Epithelial cell of prostate (primary cell): Measurements from ENCODE around the gene EFHC1.
"Not testable (repeated sequence)": the region's sequence is repeated elsewhere in the genome, so short reads cannot be mapped to it uniquely, and the experiment has no call there.

Experiments
- DNase-seq: peaks from one replicate; pipeline ENCODE4 v3.0.0-alpha.2; 2011; ENCODE audit warnings: low read depth, low spot score
- H3K27ac ChIP-seq: fragments of 450-650 bp; 2 replicates; pipeline ENCODE4 v1.5.1; 2017; ENCODE audit warnings: mild to moderate bottlenecking

Gene EFHC1

DNA sequence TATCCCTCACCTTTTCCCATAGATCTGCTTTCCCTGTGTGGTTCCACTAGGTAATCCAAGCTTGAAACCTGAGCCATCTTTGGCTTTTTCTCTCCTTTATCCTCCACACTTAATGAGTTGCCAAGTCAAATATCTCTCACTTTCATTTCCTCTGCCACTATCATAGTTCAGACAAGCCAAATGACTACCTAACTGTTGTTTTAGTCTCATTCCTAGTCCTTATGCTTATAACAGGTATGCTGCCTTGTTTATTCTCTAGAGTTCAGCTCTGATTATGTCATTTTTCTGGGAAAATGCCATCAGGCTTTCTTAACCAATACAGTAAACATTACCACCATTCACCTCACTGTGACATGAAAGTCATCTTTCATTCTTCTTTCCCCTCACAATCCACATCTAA, 6.5 kb downstream of the EFHC1 start:
- no peak overlapping the region for H3K27ac ChIP-seq
- DNase-seq = no peak

DNA sequence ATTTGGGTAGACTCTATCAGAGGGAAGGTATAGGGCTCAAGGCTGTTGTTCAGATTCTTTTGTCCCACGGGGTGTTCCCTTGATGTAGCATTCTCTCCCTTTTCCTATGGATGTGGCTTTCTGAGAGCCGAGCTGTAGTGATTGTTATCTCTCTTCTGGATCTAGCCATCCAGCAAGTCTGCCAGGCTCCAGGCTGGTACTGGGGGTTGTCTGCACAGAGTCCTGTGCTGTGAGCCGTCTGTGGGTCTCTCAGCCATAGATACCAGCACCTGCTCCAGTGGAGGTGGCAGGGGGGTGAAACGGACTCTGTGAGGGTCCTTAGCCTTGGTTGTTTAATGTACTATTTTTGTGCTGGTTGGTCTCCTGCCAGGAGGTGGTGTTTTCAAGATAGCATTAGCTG, 13.2 kb downstream of the EFHC1 start:
- not testable (repeated sequence) for H3K27ac ChIP-seq, DNase-seq

DNA sequence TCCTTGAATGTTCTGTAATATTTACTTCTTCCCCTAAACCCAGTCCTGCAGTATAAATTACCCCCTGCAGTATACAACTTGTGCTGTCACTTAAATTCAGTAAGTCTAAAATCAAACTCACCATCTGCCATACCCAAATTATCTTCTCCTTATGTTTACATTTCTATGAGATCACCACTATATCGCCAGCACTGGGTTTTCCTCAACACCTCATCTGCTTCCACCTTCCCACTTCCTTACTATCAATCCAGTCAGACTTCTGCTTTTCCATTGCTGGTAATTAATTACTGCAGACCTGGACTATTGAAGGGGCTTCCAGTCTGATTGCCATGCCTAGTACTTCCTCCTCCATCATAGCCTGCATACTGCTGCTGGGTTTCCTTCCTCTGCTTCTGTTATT, 15.2 kb downstream of the EFHC1 start:
- no peak for DNase-seq
- no peak overlapping the region for H3K27ac ChIP-seq

DNA sequence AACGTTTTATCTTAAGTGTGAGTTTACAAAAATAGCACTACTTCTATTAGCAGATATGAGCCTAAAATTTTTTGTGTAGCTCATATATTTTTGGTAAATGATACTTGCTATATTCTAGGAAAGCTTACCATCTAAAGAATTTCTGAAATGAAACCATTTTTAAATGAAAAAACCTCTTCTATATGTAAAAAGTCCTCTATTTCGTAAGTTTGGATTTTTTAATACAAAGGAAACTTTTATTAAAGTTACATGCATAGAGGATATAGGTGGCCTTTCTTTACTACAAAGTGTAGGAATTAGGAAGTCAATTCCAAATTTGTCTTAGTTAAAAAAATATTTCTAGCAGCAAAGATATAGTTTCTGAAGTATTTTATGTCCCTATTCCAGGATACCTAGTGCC, 18.8 kb downstream of the EFHC1 start:
- no peak overlapping the region for H3K27ac ChIP-seq
- DNase-seq = no peak

DNA sequence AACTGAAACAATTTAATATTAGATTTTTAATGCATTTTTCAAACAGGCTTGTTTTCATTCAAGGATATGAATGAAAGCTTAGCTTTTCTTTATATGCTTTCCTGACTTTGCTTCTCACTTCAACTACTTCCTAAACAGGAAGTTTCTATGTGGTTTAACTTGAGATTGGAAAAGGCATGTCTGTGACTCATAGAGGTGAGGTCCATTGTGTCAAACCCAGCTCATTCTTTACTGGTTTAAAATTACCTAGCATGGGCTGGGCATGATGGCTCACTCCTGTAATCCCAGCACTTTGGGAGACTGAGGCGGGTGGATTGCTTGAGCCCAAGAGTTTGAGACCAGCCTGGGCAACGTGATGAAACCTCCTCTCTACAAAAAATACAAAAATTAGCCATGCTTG, 34.4 kb downstream of the EFHC1 start:
- DNase-seq = peak; percentile 80
- peak overlapping the region; percentile 82 for H3K27ac ChIP-seq

DNA sequence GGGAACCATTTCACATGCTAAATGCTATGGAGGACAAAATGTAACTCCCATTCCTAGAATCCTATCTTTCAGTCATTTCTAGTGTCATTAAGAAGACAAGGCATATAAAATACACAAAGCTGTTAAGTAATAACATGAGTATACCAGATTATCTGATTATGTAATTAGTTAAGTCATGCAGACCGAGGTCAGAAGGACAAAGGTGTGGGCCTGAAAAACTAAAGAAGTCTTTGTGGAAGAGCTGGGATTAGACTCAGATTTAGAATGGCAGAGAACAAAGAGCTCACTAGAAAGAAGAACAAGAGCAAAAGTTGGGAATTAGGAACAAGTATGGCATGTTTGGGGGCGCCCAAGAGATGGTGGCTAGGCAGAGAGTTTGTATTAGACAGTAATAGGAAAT, 37.0 kb downstream of the EFHC1 start:
- no peak for DNase-seq
- no peak overlapping the region for H3K27ac ChIP-seq

DNA sequence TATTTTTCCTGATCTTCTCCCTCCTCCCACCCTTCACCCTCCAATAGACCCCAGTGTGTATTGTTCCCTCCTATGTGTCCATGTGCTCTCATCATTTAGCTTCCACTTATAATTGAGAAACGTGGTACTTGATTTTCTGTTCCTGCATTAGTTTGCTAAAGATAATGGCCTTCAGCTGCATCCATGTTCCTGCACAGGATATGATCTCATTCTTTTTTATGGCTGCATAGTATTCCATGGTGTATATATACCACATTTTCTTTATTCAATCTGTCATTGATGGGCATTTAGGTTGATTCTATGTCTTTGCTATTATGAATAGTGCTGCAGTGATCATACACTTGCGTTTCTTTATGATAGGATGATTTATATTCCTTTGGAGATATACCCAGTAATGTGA, 41.1 kb downstream of the EFHC1 start:
- H3K27ac ChIP-seq, DNase-seq: not testable (repeated sequence)

DNA sequence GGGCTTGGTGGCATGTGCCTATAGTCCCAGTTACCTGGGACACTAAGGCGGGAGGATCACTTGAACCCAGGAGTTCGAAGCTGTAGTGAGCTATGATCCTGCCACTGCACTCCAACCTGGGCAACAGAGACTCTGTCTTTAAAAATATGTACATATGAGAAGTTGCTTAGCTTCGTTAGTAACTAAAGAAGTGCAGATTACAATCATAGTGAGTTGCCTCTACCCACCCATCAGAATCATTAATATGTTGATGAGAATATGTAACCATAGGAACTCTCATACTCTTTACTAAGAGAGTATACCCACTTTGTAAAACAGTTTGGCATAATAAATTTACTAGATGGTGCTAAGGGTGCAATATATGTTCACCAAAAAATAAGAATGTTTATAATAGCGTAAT, 54.0 kb downstream of the EFHC1 start:
- H3K27ac ChIP-seq = no peak overlapping the region
- no peak for DNase-seq

DNA sequence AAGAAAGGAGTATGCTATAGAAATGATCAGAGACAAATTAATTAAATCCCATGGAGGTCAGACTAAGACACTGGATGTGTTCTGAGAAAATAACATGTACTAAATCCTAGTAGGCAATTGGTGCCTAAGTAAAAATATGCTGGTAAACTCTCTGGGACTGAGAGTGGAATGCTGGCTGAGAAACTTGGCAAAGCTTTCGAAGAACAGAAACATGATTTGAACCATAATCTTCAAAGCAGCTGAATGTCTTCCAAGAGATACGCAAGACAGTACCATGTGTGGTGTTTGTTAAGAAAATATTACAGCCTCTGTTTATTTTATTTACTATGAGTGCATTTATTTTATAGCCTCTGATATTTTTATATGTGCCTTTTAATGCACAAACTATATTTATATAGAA, 55.2 kb downstream of the EFHC1 start:
- DNase-seq = no peak

DNA sequence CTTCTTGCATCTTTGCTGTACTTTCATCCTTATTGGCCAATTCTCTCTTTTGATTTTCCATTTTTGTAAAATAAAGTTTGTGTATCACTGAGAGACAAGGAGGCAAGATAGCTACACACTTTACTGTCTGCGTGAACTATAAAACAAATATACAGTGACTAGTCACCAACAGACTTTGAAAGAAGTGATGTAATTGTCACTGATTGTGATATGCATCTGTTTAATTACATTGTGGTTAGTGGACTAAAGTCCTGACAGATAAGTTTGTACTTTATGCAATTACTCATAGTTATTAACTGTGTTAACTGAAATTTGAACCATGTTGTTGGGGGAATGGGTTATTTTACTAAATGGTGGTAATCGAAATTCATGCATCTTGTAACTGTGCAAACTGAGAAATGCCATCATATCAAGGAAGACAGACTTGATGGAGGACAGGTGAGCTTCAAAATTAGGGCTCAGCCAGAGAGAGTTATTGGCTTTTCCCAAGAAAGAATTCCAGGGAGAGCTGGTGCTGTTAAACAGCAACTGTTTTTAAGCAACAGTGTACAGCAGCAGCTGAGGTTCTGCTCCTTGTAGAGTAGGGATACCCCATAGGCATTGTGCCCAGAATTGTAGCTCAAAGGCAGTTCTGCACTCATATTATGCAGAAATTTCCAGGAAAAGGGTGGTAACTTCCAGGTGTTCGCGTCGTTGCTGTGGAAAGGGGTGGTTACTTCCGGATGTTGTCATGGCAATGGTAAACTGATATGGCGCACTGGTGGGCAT, 62.9 kb downstream of the EFHC1 start:
- peak; percentile 8 for DNase-seq
- no peak overlapping the region for H3K27ac ChIP-seq

More for the DNA sequence above, 55.2 kb downstream of the EFHC1 start:
- no peak overlapping the region for H3K27ac ChIP-seq

DNA sequence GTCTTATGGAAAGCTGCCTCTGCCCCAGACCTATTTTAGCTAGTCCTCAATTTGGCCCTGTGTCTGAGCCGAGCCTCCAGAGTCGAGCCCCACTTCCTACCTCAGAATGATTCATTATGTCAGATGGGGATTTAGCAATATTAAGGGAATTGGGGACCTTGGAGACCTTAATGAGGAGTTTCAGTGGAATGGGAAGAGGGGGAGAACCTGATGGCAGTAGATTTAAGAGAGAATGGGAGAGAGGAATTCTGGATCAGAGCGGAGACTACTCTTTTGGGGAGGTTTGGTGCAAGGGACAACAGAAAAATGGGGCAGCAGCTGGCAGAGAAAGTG, 63.5 kb downstream of the EFHC1 start:
- no peak for DNase-seq
- H3K27ac ChIP-seq = no peak overlapping the region

DNA sequence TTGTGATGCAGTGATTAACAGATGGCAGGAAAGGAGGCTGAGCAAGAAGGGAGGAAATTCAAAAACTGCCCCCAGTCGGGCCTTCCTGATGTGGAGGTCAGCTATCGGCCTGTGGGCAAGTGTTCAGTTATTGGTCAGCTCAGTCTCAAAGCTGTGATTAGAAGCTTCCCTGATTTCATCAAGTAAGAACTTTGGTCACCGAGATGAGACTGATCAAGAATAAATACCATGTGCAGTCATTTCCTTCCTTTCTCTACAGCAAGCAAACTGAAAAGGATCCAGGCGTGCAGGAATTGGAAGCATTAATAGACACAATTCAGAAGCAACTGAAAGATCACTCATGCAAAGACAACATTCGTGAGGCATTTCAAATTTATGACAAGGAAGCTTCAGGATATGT, 69.7 kb downstream of the EFHC1 start:
- no peak for DNase-seq
- no peak overlapping the region for H3K27ac ChIP-seq

DNA sequence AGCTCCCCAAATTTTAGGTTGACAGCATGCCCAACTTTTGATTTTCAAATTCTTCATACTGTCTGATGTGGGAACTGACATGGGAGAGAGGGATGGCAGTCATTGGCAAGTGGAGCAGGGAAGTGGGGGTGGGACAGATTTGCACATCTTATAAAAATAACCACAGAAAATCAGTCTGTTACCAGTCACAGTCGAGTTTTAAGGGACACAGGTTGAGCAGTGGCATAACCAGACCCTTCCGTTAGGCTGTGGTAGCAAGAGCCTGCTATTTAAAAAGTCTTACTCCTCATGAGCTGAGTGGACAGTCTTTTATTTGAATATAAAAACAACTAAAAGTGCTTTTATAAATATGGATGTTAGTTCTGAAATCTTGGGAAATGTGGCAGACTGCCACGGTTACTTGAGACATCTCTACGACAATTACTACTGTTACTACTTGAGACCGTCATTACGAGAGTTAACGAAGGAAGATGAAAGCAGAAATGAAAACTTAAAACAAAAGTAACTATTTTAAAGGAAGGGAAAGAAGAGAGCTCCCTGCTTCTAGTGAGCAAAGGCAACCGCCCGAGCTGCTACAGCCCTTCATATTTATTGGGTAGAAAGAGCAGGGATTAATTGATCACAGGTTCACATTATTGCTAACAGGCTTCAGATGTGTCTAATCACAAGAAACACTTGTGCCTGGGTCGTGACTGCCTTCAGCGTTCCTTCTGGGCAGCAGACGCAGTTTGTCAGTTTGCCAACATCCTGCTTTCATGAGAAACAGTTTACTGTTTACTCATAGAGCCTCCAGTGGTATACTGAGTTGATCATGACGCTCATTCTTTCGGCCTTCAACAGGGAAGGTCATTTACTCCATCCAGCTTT, 71.3 kb downstream of the EFHC1 start:
- H3K27ac ChIP-seq = no peak overlapping the region

DNA sequence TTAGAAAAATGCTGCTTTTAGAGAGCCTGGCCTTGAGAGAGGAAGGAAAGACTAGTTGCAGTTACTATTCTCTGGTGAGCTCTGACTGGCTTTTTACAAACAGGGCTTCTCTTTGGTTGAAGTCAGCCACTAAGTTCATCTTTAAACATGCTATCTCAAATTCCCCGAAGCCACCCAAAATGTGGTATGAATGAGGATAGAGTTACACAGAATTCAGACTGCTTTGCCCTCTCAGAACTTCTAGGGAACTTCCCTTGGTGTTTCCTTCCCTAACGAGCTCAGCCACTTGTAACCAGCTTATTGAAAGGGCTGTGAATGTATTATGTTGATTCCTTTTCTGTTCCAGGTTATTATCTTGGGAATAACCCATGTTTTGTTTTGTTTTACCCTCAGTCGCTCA, 73.5 kb downstream of the EFHC1 start:
- H3K27ac ChIP-seq = no peak overlapping the region

More for the DNA sequence above, 71.3 kb downstream of the EFHC1 start:
- no peak for DNase-seq

DNA sequence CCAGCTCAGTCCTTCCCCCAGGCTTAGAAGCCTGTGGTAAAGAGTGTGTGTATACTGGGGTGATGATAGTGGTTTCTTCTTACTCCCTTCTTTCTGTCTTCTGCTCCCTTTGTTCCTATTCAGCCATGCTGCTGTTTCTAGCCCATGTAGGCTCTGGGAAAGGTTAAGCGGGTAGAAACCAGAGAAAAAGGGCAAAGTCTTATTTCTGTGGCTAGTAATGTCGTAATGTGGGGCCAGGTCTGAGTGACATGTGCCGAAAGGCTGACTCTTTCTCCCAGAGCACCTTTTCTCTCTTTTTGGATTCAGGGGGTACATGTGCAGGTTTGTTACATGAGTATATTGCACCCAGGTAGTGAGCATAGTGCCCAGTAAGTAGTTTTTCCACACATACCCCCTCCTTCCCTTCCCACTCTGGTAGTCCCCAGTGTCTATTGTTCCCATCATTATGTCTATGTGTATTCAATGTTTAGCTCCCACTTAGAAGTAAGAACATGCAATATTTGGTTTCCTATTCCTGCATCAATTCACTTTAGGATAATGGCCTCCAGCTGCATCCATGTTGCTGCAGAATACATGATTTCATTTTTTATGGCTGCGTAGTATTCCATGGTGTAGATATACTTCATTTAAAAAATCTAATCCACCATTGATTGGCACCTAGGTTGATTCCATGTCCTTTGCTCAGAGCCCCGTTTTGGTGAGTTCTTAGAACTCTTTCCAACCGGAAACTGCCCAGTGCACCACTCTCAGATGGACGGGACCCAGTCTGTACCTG, 74.3 kb downstream of the EFHC1 start:
- H3K27ac ChIP-seq = no peak overlapping the region

More for the DNA sequence above, 73.5 kb downstream of the EFHC1 start:
- DNase-seq = no peak

DNA sequence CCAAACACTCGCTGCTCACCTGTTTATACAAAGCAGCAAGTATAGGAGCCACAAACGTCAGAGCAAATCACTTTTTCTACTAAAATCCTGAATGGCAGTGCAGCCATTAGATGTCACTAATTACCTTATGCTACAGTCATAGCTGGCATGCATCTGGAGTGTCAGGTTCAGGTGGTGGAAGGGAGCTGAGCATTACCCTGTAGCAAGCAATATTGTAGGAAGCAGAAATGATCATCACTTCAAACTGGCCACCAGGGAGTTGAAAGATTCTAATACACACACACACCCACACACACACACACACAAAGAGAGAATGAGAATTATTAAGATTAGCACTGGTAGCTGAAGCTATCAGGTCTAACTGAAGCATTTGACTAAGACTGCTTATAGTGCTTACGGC, 75.8 kb downstream of the EFHC1 start:
- H3K27ac ChIP-seq = no peak overlapping the region
- no peak for DNase-seq

More for the DNA sequence above, 74.3 kb downstream of the EFHC1 start:
- DNase-seq = no peak

DNA sequence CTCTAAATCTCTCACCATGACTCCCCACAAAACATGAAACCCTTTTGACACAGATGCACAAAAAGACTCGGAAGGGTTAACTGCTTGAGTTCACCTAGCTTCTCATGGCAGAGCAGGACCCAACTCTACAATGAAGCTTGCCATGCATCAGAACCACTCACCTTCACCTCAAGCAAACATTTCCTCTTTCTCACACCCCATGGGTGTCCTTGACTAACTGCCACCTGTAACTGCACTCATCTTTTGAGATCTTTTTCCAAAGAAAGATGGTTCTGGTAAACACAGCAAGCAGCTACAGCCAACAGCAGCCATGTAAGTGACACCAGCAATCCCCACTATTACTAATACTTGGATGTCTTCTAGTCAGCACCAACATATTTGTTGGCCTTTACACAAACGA, 76.5 kb downstream of the EFHC1 start:
- DNase-seq = no peak
- no peak overlapping the region for H3K27ac ChIP-seq

DNA sequence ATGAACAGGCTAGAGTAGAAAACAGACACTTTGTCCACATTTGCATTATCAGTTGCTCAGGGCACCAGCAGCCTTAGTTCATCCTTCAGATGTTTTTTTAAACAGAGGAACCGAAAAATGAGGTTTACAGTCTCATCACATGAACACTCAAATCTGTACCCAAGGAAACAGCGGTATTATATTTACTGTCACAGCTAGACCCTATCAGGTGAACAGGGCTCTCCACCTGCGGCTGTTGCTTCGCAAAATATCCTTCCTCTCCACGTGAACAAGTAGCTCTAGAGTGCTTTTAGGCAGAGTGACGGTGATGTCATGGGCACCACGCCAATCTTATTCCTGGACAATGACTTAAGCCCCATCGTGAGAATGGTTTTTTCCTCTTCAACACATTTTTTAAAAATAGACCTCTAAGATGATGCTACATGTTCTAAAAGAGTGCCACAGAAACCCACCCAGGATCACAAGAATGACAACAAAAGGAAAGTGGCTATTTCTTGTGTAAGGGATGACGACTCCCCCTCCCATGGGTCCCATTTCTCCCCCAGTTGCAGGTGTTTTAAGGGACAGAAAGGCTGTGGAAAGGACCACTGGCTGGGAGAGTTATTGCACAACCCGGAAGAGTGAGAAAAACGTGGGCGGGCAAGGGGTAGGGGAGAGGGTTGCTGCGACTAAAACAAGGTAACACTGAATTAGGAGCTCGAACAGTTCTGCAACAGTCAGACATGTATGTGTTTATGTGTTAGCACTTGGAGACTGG, 77.7 kb downstream of the EFHC1 start:
- no peak overlapping the region for H3K27ac ChIP-seq

DNA sequence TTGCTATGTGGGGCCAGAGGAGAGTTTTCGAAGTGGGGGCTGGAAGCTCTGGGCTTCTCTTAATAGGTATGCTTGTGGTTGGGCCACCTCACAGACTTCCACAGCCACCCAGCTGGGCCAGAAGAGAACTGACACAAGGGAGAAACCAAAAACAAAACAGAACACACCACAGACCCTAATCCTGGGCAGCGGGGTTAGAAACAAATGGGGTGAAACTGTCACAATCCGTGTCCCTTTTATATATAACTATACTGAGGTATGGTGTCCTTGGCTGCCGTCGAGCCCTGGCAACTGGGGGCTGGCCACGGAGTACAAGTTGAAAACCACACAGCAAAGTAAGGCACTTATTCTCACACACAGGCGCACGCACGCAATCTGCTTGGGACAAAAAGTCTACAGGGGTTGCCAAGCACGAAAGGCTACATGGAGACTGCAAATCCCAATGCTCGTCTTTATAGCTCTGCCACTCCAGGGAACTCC, 78.4 kb downstream of the EFHC1 start:
- DNase-seq = no peak
- H3K27ac ChIP-seq = no peak overlapping the region

More for the DNA sequence above, 77.7 kb downstream of the EFHC1 start:
- no peak for DNase-seq

DNA sequence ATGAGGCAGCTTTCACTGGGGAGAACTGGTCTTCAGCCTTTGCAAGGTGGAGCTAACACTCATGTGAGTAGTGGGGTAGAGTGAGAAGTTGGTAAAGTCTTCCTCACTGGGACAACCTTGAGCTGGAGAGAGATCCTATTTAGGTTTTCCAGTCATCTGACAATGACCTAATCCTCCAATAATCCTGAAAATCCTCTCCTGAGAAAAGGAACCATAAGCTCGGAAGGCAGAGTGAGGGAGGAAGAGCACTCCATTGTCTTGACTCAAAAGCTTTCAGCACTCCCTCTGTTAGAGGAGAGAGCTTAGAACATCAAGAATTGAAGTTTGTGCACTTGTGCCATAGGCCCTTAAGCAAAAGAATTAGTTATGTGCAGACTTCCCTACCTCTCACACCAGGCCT, 78.9 kb downstream of the EFHC1 start:
- DNase-seq = no peak
- H3K27ac ChIP-seq = no peak overlapping the region
